ENCODE data around the gene RPS27L. TPM values are rescaled to one million over a fixed set of nuclear protein-coding genes. Genes with fewer than 3 reads are reported as not detected.

RPS27L gene
- total and polyA plus RNA-seq, 2 donors (not counting 1 experiment from before 2014, with no cell fraction given): 21.6 to 50.9 TPM

- WGBS (ENCODE audit: insufficient coverage): 83% methylated on average over 2 of the region's 2 CpGs
- Histone ChIP-seq H3K4me2 (replicated peaks; ENCODE audit: low read depth, low read length, poor library complexity, severe bottlenecking) (no peak overlapping the region), H3K27me3 (replicated peaks in 1 of 4; ENCODE audit: control extremely low read depth in 1 of 4, control insufficient read depth in 3 of 4, insufficient read depth in 4 of 4, low read length in 3 of 4) (no peaks in the 10 kb centered on the region), H3K9me3 (ENCODE audit: control extremely low read depth in 1 of 3, control insufficient read depth in 2 of 3, insufficient read depth in 1 of 3, low read length in 2 of 3) (no peaks in the 10 kb centered on the region), H3K4me1 (ENCODE audit: control insufficient read depth in 2 of 2, insufficient read depth in 2 of 2, low read length in 2 of 2) (peaks cover 11 to 13% of the 10 kb centered on the region in 2 donors), H3K79me2 (ENCODE audit: control insufficient read depth, insufficient read depth, low read length) (peaks cover 24% of the 10 kb centered on the region), H3K4me3 (ENCODE audit: control extremely low read depth in 1 of 5, extremely low read depth in 1 of 5, insufficient read depth in 1 of 5, low read depth in 2 of 5, low read length in 4 of 5) (no peak overlapping the region), H3K9ac (ENCODE audit: low read length) (no peak overlapping the region), H3K36me3 (replicated peaks in 1 of 2; ENCODE audit: control extremely low read depth in 1 of 2, control insufficient read depth in 1 of 2, extremely low read depth in 1 of 2, insufficient read depth in 2 of 2, low read length in 1 of 2) (no peaks in the 10 kb centered on the region), H2AFZ (ENCODE audit: insufficient read depth, low read depth, low read length, poor library complexity, severe bottlenecking) (no peak overlapping the region), H4K20me1 (ENCODE audit: control insufficient read depth, insufficient read depth, low read length, poor library complexity, severe bottlenecking) (no peaks in the 10 kb centered on the region), H3K27ac (ENCODE audit: low read length in 2 of 2) (no peak overlapping the region)
- Mint-ChIP-seq H3K27ac (no peak overlapping the region), H3K4me3 (no peak overlapping the region), H3K4me1 (peaks cover 24% of the 10 kb centered on the region), H3K9me3 (ENCODE audit: insufficient read depth) (no peaks in the 10 kb centered on the region), H3K27me3 (no peaks in the 10 kb centered on the region)
- intact Hi-C loops (cut with micrococcal nuclease): no loop called here
- DNase-seq (no peak), ATAC-seq (ENCODE audit: low read depth) (no peak)
- TF ChIP-seq EZH2 (IDR thresholded peaks at IDR 0.05; ENCODE audit: borderline replicate concordance, insufficient read depth, low read depth, low read length, poor library complexity, severe bottlenecking): no peak
- TF ChIP-seq CTCF (IDR thresholded peaks at IDR 0.05): no peak
- ChIA-PET POLR2A (no interaction called here), CTCF (no interaction called here)
These were observed 28.8 kb upstream of the RPS27L start for GRCh38 chr15:63186065-63186464.

GRCh38 chr15:63185206-63185605, 27.9 kb upstream of the RPS27L start:
- H3K4me1 ChIP-seq (ENCODE audit: control insufficient read depth in 2 of 2, insufficient read depth in 2 of 2, low read length in 2 of 2): peaks cover 6% of the 10 kb centered on the region in 2 donors
- no peaks in the 10 kb centered on the region for H4K20me1 ChIP-seq (ENCODE audit: control insufficient read depth, insufficient read depth, low read length, poor library complexity, severe bottlenecking)
- no peak overlapping the region for H3K9ac ChIP-seq (ENCODE audit: low read length)
- POLR2A ChIA-PET: no interaction called here
- DNase-seq: no peak
- Mint-ChIP-seq H3K27ac (no peak overlapping the region), H3K9me3 (ENCODE audit: insufficient read depth) (no peaks in the 10 kb centered on the region), H3K27me3 (no peaks in the 10 kb centered on the region), H3K4me1 (peaks cover 17% of the 10 kb centered on the region), H3K4me3 (no peak overlapping the region)
- CTCF ChIA-PET: interaction anchor here (0.7 to 1.1 kb wide), 2 partner anchors 13 to 19 kb away, joined by 3 read pairs; no protein-coding TSS in a partner anchor
- intact Hi-C loops (cut with micrococcal nuclease): no loop called here
- H3K36me3 ChIP-seq (replicated peaks in 1 of 2; ENCODE audit: control extremely low read depth in 1 of 2, control insufficient read depth in 1 of 2, extremely low read depth in 1 of 2, insufficient read depth in 2 of 2, low read length in 1 of 2): no peaks in the 10 kb centered on the region
- 79% methylated on average over 2 of the region's 2 CpGs for WGBS (ENCODE audit: insufficient coverage)
- TF ChIP-seq CTCF (IDR thresholded peaks at IDR 0.05) (no peak), EZH2 (IDR thresholded peaks at IDR 0.05; ENCODE audit: borderline replicate concordance, insufficient read depth, low read depth, low read length, poor library complexity, severe bottlenecking) (no peak)
- no peaks in the 10 kb centered on the region for H3K9me3 ChIP-seq (ENCODE audit: control extremely low read depth in 1 of 3, control insufficient read depth in 2 of 3, insufficient read depth in 1 of 3, low read length in 2 of 3)
- H3K79me2 ChIP-seq (ENCODE audit: control insufficient read depth, insufficient read depth, low read length): peaks cover 16% of the 10 kb centered on the region
- H3K4me3 ChIP-seq (ENCODE audit: control extremely low read depth in 1 of 5, extremely low read depth in 1 of 5, insufficient read depth in 1 of 5, low read depth in 2 of 5, low read length in 4 of 5): no peak overlapping the region
- no peaks in the 10 kb centered on the region for H3K27me3 ChIP-seq (replicated peaks in 1 of 4; ENCODE audit: control extremely low read depth in 1 of 4, control insufficient read depth in 3 of 4, insufficient read depth in 4 of 4, low read length in 3 of 4)
- H3K4me2 ChIP-seq (replicated peaks; ENCODE audit: low read depth, low read length, poor library complexity, severe bottlenecking): no peak overlapping the region
- no peak for ATAC-seq (ENCODE audit: low read depth)
- no peak overlapping the region for H3K27ac ChIP-seq (ENCODE audit: low read length in 2 of 2)
- no peak overlapping the region for H2AFZ ChIP-seq (ENCODE audit: insufficient read depth, low read depth, low read length, poor library complexity, severe bottlenecking)
